NCI-H2081 (cell line): ENCODE data around the gene CNOT8.
A peak's percentile ranks its signal among the peaks of the same experiment; 100 is the strongest.
"Not testable (repeated sequence)": the region's sequence is repeated elsewhere in the genome, so short reads cannot be mapped to it uniquely, and the experiment has no call there.

ENCODE experiments used
- DNase-seq, 2 experiments: peaks; one replicate each; lab custom pipeline; 2025; lab: John Stamatoyannopoulos, UW

Gene CNOT8

GRCh38 chr5:154858297-154858971, at the start of gene CNOT8:
CNOT8 (plus strand) TSS chr5:154858627; CDS start chr5:154863279, 4,652 bp downstream.
- DNase-seq: peak; percentile 96 to 98

- no peak for DNase-seq
Measured at GRCh38 chr5:154811239-154811638, 47.2 kb upstream of the CNOT8 start.

- peak; percentile 48 to 51 for DNase-seq
Measured at GRCh38 chr5:154811653-154812465, 46.6 kb upstream of the CNOT8 start.

- DNase-seq: no peak
Measured at GRCh38 chr5:154813158-154813557, 45.3 kb upstream of the CNOT8 start.

- DNase-seq: no peak
Measured at GRCh38 chr5:154813736-154814135, 44.7 kb upstream of the CNOT8 start.

- no peak for DNase-seq
Measured at GRCh38 chr5:154815025-154815424, 43.4 kb upstream of the CNOT8 start.

- DNase-seq: no peak
Measured at GRCh38 chr5:154815684-154816247, 42.7 kb upstream of the CNOT8 start.

GRCh38 chr5:154816891-154817492, 41.4 kb upstream of the CNOT8 start:
- DNase-seq: no peak

- no peak for DNase-seq
Measured at GRCh38 chr5:154817815-154818214, 40.6 kb upstream of the CNOT8 start.

GRCh38 chr5:154818471-154819116, 39.8 kb upstream of the CNOT8 start:
- no peak for DNase-seq

- DNase-seq: no peak
Measured at GRCh38 chr5:154819546-154819945, 38.9 kb upstream of the CNOT8 start.

- no peak for DNase-seq
Measured at GRCh38 chr5:154820383-154820782, 38.0 kb upstream of the CNOT8 start.

GRCh38 chr5:154822896-154823295, 35.5 kb upstream of the CNOT8 start:
- not testable (repeated sequence) for DNase-seq

GRCh38 chr5:154823605-154824004, 34.8 kb upstream of the CNOT8 start:
- DNase-seq: no peak

GRCh38 chr5:154824070-154824469, 34.4 kb upstream of the CNOT8 start:
- no peak for DNase-seq

GRCh38 chr5:154829181-154829588, 29.2 kb upstream of the CNOT8 start:
- no peak for DNase-seq

- no peak for DNase-seq
Measured at GRCh38 chr5:154829589-154830218, 28.7 kb upstream of the CNOT8 start.

- DNase-seq: no peak
Measured at GRCh38 chr5:154830219-154830595, 28.2 kb upstream of the CNOT8 start.

GRCh38 chr5:154830596-154830995, 27.8 kb upstream of the CNOT8 start:
- no peak for DNase-seq

GRCh38 chr5:154831451-154831850, 27.0 kb upstream of the CNOT8 start:
- no peak for DNase-seq

- not testable (repeated sequence) for DNase-seq
Measured at GRCh38 chr5:154832804-154833203, 25.6 kb upstream of the CNOT8 start.

- no peak for DNase-seq
Measured at GRCh38 chr5:154834053-154834452, 24.4 kb upstream of the CNOT8 start.
